OCI-LY1 (cell line): ENCODE data around the gene TTC1.

Source experiments
- H2AFZ ChIP-seq: fragments of 200-600 bp; sonication (generic), shearing (Covaris generic); 2 replicates; pipeline ENCODE4 v1.6.0; 2014; ENCODE audit warnings: antibody characterized with exemption, mild to moderate bottlenecking, low read length
- H3F3A ChIP-seq: fragments of 200-600 bp; sonication (generic), shearing (Covaris generic); 2 replicates; pipeline ENCODE4 v1.6.0; 2014; ENCODE audit warnings: mild to moderate bottlenecking, antibody characterized with exemption, low read length, moderate library complexity; ENCODE audit not compliant: insufficient read depth
- H3K27ac ChIP-seq: fragments of 200-600 bp; sonication (generic); 2 replicates; pipeline ENCODE4 v1.5.1; 2014; ENCODE audit warnings: low read length, mixed run types, mild to moderate bottlenecking, low read depth; ENCODE audit not compliant: poor library complexity, severe bottlenecking
- H3K27me3 ChIP-seq: fragments of 200-600 bp; sonication (generic); 2 replicates; pipeline ENCODE4 v1.6.0; 2014; ENCODE audit warnings: antibody characterized with exemption, mild to moderate bottlenecking, low read length, moderate library complexity; ENCODE audit not compliant: insufficient read depth
- H3K36me3 ChIP-seq: fragments of 200-600 bp; sonication (generic); 2 replicates; pipeline ENCODE4 v1.6.1; 2014; ENCODE audit warnings: mild to moderate bottlenecking, antibody characterized with exemption, low read length, moderate library complexity, mixed read lengths; ENCODE audit not compliant: insufficient read depth
- H3K4me1 ChIP-seq: fragments of 200-600 bp; sonication (generic); 2 replicates; pipeline ENCODE4 v1.5.1; 2014; ENCODE audit warnings: mild to moderate bottlenecking, low read length, moderate library complexity; ENCODE audit not compliant: insufficient read depth, severe bottlenecking
- H3K4me2 ChIP-seq: fragments of 200-600 bp; sonication (generic), shearing (Covaris generic); 2 replicates; pipeline ENCODE4 v1.6.1; 2014; ENCODE audit warnings: low read length
- H3K4me3 ChIP-seq: fragments of 200-600 bp; sonication (generic); 2 replicates; pipeline ENCODE4 v1.5.1; 2014; ENCODE audit warnings: low read length, low read depth, mild to moderate bottlenecking, mixed read lengths; ENCODE audit not compliant: poor library complexity, severe bottlenecking
- H3K79me2 ChIP-seq: fragments of 200-600 bp; shearing (Covaris generic); 2 replicates; pipeline ENCODE4 v1.6.1; 2016; ENCODE audit warnings: mixed run types, low read length, mixed read lengths; ENCODE audit not compliant: insufficient read depth
- H3K9ac ChIP-seq: fragments of 200-600 bp; sonication (generic), shearing (Covaris generic); 2 replicates; pipeline ENCODE4 v1.6.1; 2014; ENCODE audit warnings: mild to moderate bottlenecking, low read length, mixed read lengths
- H3K9me2 ChIP-seq: fragments of 200-600 bp; sonication (generic), shearing (Covaris generic); 2 replicates; pipeline ENCODE4 v1.6.1; 2014; ENCODE audit warnings: low read depth, mild to moderate bottlenecking, low read length, mixed read lengths
- H3K9me3 ChIP-seq: fragments of 200-600 bp; shearing (Covaris generic); 2 replicates; pipeline ENCODE4 v1.6.1; 2014; ENCODE audit warnings: low read length, mixed read lengths
- H4K20me1 ChIP-seq: fragments of 200-600 bp; sonication (generic), shearing (Covaris generic); 2 replicates; pipeline ENCODE4 v1.6.0; 2016; ENCODE audit warnings: mild to moderate bottlenecking, low read length; ENCODE audit not compliant: insufficient read depth
- CTCF ChIP-seq: fragments of 200-600 bp; sonication (generic), shearing (Covaris generic); IDR thresholded peaks from 2 replicates; pipeline ENCODE4 v1.5.1; 2017; ENCODE audit warnings: mild to moderate bottlenecking, antibody characterized with exemption, low read length, moderate library complexity, mixed read lengths
- EZH2 ChIP-seq: fragments of 200-600 bp; sonication (generic), shearing (Covaris generic); IDR thresholded peaks from 2 replicates; pipeline ENCODE4 v1.8.0; 2017; ENCODE audit warnings: borderline replicate concordance, mixed run types, mild to moderate bottlenecking, antibody characterized with exemption, low read length, moderate library complexity, mixed read lengths

TTC1 gene

GRCh38 chr5:159971038-159971437 lies 37.9 kb upstream of the TTC1 start:
- Histone ChIP-seq H2AFZ (no peak overlapping the region), H3K4me3 (no peak overlapping the region), H3K27ac (no peak overlapping the region), H3F3A (no peaks in the 10 kb centered on the region), H3K9ac (no peak overlapping the region), H3K27me3 (no peaks in the 10 kb centered on the region), H3K4me2 (no peak overlapping the region), H3K4me1 (no peaks in the 10 kb centered on the region), H3K79me2 (no peaks in the 10 kb centered on the region), H4K20me1 (no peaks in the 10 kb centered on the region), H3K9me2 (no peaks in the 10 kb centered on the region), H3K9me3 (no peaks in the 10 kb centered on the region), H3K36me3 (no peaks in the 10 kb centered on the region)
- TF ChIP-seq CTCF (no peak), EZH2 (no peak)

GRCh38 chr5:159971514-159971913 lies 37.4 kb upstream of the TTC1 start:
- Histone ChIP-seq H3K9ac (no peak overlapping the region), H3K36me3 (no peaks in the 10 kb centered on the region), H3K9me2 (no peaks in the 10 kb centered on the region), H3K4me1 (no peaks in the 10 kb centered on the region), H2AFZ (no peak overlapping the region), H3F3A (no peaks in the 10 kb centered on the region), H3K79me2 (no peaks in the 10 kb centered on the region), H4K20me1 (no peaks in the 10 kb centered on the region), H3K4me2 (no peak overlapping the region), H3K4me3 (no peak overlapping the region), H3K27ac (no peak overlapping the region), H3K9me3 (no peaks in the 10 kb centered on the region), H3K27me3 (no peaks in the 10 kb centered on the region)
- TF ChIP-seq CTCF, result no peak
- TF ChIP-seq EZH2, result no peak

GRCh38 chr5:159971931-159972461 lies 36.9 kb upstream of the TTC1 start:
- no peaks in the 10 kb centered on the region for H3K79me2 ChIP-seq
- H3K4me2 ChIP-seq, result no peak overlapping the region
- no peaks in the 10 kb centered on the region for H3K4me1 ChIP-seq
- no peaks in the 10 kb centered on the region for H3K9me2 ChIP-seq
- H3K4me3 ChIP-seq, result no peak overlapping the region
- H2AFZ ChIP-seq, result no peak overlapping the region
- no peak overlapping the region for H3K9ac ChIP-seq
- no peaks in the 10 kb centered on the region for H3K27me3 ChIP-seq
- no peak overlapping the region for H3K27ac ChIP-seq
- no peaks in the 10 kb centered on the region for H3F3A ChIP-seq
- no peak for TF ChIP-seq CTCF
- TF ChIP-seq EZH2, result no peak
- H3K9me3 ChIP-seq, result no peaks in the 10 kb centered on the region
- no peaks in the 10 kb centered on the region for H3K36me3 ChIP-seq
- H4K20me1 ChIP-seq, result no peaks in the 10 kb centered on the region
